Endodermal cell (in vitro differentiated cells): Measurements from ENCODE around the gene ELMO1. TPM values are rescaled to one million over a fixed set of nuclear protein-coding genes. Genes with fewer than 3 reads are reported as not detected.

Source experiments
- DNase-seq: peaks from one replicate; pipeline ENCODE4 v3.0.0-alpha.2; 2017
- H3K27ac ChIP-seq: 2 replicates; pipeline ENCODE4 v1.5.1; 2013; ENCODE audit warnings: mild to moderate bottlenecking, low read depth, low read length, moderate library complexity
- H3K27me3 ChIP-seq: 2 replicates; pipeline ENCODE4 v1.6.1; 2013; ENCODE audit warnings: mild to moderate bottlenecking, low read length, moderate library complexity; ENCODE audit not compliant: insufficient read depth, control insufficient read depth, poor library complexity, severe bottlenecking
- H3K36me3 ChIP-seq: 2 replicates; pipeline ENCODE4 v1.7.0; 2013; ENCODE audit warnings: mild to moderate bottlenecking, low read length, moderate library complexity; ENCODE audit not compliant: control insufficient read depth, insufficient read depth
- H3K4me1 ChIP-seq: one replicate; pipeline ENCODE4 v1.7.0; 2013; ENCODE audit warnings: low read length; ENCODE audit not compliant: control insufficient read depth, insufficient read depth
- H3K4me3 ChIP-seq: 2 replicates; pipeline ENCODE4 v1.5.1; 2013; ENCODE audit warnings: mild to moderate bottlenecking, low read length, moderate library complexity
- H3K9ac ChIP-seq: 2 replicates; pipeline ENCODE4 v1.6.1; 2013; ENCODE audit warnings: mild to moderate bottlenecking, low read length, moderate library complexity; ENCODE audit not compliant: poor library complexity, severe bottlenecking; ENCODE audit errors: extremely low read depth
- H3K9me3 ChIP-seq: 2 replicates; pipeline ENCODE4 v1.6.1; 2013; ENCODE audit warnings: mild to moderate bottlenecking, low read length, moderate library complexity; ENCODE audit not compliant: control insufficient read depth
- H3K27ac Mint-ChIP-seq: 2 replicates; pipeline ENCODE4 v1.8.0; 2020; ENCODE audit warnings: mixed read lengths
- H3K27me3 Mint-ChIP-seq: 2 replicates; pipeline ENCODE4 v1.8.0; 2021; ENCODE audit warnings: mild to moderate bottlenecking, mixed read lengths; ENCODE audit not compliant: insufficient read depth
- H3K36me3 Mint-ChIP-seq: 2 replicates; pipeline ENCODE4 v1.8.0; 2020; ENCODE audit warnings: low read depth, mixed read lengths
- H3K4me1 Mint-ChIP-seq: 2 replicates; pipeline ENCODE4 v1.8.0; 2020; ENCODE audit warnings: mixed read lengths
- H3K4me3 Mint-ChIP-seq: 2 replicates; pipeline ENCODE4 v1.8.0; 2020; ENCODE audit warnings: mild to moderate bottlenecking, moderate library complexity, mixed read lengths
- H3K9me3 Mint-ChIP-seq: 2 replicates; pipeline ENCODE4 v1.8.0; 2020; ENCODE audit warnings: mild to moderate bottlenecking, mixed read lengths
- WGBS, 2 experiments: methylation state at CpG; one replicate each; pipeline versions ENCODE4 v1.1.5 to v1.1.7; 2013; ENCODE audit warnings: missing lambda C conversion rate in 2 of 2, mixed read lengths in 1 of 2; ENCODE audit not compliant: insufficient coverage in 1 of 2, insufficient read length in 1 of 2; 5-methylcytosine and 5-hydroxymethylcytosine counted together
- total RNA-seq, 2 donors: library from RNA; stranded (reverse); fragmentation: NEBNext Ultra II Directional in 1 of 2; extraction: Animal tissue kit (Norgen Biotek cat#: 25700) in 1 of 2; gene quantifications; 2 replicates in 1 of 2; 3 replicates in 1 of 2; pipeline ENCODE4 v1.2.1, GENCODE V29; 2021
- TF ChIP-seq, protein P1 (sequence below): fragments of 200-600 bp; sonication (generic); conservative IDR thresholded peaks from 2 replicates; pipeline ENCODE4 v1.5.0; 2021; ENCODE audit warnings: antibody characterized with exemption, mild to moderate bottlenecking

ELMO1 gene
- total RNA-seq, 2 donors from 2014 or later, result 120 to 131 TPM

DNA sequence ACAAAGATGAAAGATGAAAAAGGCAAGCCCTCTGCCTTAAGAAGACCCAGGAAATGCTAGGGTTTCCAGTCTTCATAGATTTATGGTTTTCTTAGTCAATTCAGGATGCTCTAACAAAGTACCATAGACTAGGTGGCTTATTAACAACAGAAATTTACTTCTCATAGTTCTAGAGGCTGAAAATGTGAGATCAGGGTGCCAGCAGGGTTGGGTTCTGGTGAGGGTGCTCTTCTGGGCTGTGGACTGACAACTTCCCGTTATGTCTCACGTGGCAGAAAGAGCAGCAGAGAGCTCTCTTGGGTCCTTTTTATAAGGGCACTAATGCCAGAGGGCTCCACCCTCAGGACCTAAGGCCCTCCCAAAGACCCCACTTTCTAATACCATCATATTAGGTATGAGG lies 23.7 kb downstream of the ELMO1 start:
- Mint-ChIP-seq H3K27me3 (no peaks in the 10 kb centered on the region), H3K4me3 (no peak overlapping the region), H3K27ac (no peak overlapping the region), H3K4me1 (peaks cover 18% of the 10 kb centered on the region), H3K36me3 (peaks cover 31% of the 10 kb centered on the region), H3K9me3 (no peaks in the 10 kb centered on the region)
- H3K27ac ChIP-seq, result no peak overlapping the region
- no peak overlapping the region for H3K9ac ChIP-seq
- H3K9me3 ChIP-seq, result no peaks in the 10 kb centered on the region
- H3K4me3 ChIP-seq, result no peak overlapping the region
- no peak for DNase-seq
- 96% methylated on average over 2 of the region's 2 CpGs; no CpG with 5 or more reads in 1 of the 2 experiments for WGBS, 2 experiments
- TF ChIP-seq, protein P1, sequence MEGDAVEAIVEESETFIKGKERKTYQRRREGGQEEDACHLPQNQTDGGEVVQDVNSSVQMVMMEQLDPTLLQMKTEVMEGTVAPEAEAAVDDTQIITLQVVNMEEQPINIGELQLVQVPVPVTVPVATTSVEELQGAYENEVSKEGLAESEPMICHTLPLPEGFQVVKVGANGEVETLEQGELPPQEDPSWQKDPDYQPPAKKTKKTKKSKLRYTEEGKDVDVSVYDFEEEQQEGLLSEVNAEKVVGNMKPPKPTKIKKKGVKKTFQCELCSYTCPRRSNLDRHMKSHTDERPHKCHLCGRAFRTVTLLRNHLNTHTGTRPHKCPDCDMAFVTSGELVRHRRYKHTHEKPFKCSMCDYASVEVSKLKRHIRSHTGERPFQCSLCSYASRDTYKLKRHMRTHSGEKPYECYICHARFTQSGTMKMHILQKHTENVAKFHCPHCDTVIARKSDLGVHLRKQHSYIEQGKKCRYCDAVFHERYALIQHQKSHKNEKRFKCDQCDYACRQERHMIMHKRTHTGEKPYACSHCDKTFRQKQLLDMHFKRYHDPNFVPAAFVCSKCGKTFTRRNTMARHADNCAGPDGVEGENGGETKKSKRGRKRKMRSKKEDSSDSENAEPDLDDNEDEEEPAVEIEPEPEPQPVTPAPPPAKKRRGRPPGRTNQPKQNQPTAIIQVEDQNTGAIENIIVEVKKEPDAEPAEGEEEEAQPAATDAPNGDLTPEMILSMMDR, result no peak
- H3K36me3 ChIP-seq, result peaks cover 43% of the 10 kb centered on the region
- H3K27me3 ChIP-seq, result no peaks in the 10 kb centered on the region
- peaks cover 6% of the 10 kb centered on the region for H3K4me1 ChIP-seq

DNA sequence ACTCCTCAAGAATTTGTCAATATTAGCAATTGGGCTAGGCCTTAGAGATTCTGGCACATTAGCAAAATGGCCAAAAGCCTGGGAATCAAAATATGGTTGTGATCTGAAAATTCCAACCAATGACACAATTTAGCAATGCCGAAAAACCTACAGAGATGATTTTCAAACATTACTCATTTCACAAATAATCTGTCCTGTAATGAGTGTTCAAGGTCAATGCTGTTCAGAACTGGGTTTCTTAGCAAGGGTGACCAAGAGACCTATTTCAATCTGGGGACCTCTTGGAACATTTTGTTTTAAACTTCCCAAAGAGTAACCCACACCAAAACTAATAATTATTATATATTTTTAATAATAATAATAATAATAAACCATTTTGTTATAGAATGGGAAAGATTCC lies 24.1 kb downstream of the ELMO1 start:
- H3K36me3 ChIP-seq, result peaks cover 41% of the 10 kb centered on the region
- H3K4me3 ChIP-seq, result no peak overlapping the region
- no peak overlapping the region for H3K9ac ChIP-seq
- no peak overlapping the region for H3K27ac ChIP-seq
- TF ChIP-seq, protein P1, result no peak
- no peaks in the 10 kb centered on the region for H3K27me3 ChIP-seq
- H3K27me3 Mint-ChIP-seq, result no peaks in the 10 kb centered on the region
- no peaks in the 10 kb centered on the region for H3K9me3 Mint-ChIP-seq
- peaks cover 19% of the 10 kb centered on the region for H3K4me1 Mint-ChIP-seq
- no peaks in the 10 kb centered on the region for H3K9me3 ChIP-seq
- 84 to 100% methylated on average over 1 of the region's 1 CpG for WGBS, 2 experiments
- peaks cover 6% of the 10 kb centered on the region for H3K4me1 ChIP-seq
- H3K27ac Mint-ChIP-seq, result no peak overlapping the region
- peaks cover 30% of the 10 kb centered on the region for H3K36me3 Mint-ChIP-seq
- no peak overlapping the region for H3K4me3 Mint-ChIP-seq
- no peak for DNase-seq

DNA sequence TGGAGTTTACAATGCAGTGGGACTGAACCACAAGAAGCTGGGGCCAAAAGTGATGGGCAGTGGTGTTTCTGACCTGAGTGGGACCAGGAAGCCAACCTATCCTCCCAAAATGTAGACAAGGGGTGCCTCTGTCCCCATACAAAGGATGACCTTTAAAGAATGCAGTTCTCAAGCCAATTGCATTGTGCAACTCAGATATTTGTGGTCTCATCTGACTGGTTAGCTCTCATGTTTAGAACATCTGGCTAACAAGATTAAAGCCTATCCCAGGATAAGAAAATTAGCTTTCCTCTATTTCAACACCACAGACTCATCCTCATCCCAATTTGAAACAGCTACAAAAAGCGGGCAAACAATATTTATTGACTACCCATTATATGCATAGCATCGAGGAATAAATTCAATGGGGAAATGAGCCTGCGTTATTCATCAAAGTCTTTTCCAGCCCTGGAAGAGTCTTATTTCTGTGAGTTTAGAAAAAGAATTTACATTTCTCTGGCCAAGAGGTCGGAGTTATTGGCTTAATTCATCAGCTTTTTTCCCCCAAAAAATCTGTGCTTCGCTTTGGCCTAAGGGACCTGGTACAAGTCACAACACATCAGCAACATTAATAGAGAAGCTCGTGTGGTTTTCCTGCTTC lies 26.7 kb downstream of the ELMO1 start:
- WGBS, 2 experiments, result 90 to 95% methylated on average over 2 to 6 of the region's 6 CpGs
- no peaks in the 10 kb centered on the region for H3K27me3 Mint-ChIP-seq
- H3K27ac Mint-ChIP-seq, result no peak overlapping the region
- no peak overlapping the region for H3K9ac ChIP-seq
- no peak overlapping the region for H3K4me3 ChIP-seq
- no peak for DNase-seq
- no peaks in the 10 kb centered on the region for H3K9me3 ChIP-seq
- peaks cover 6% of the 10 kb centered on the region for H3K4me1 ChIP-seq
- H3K4me1 Mint-ChIP-seq, result peaks cover 29% of the 10 kb centered on the region
- peaks cover 32% of the 10 kb centered on the region for H3K36me3 Mint-ChIP-seq
- no peaks in the 10 kb centered on the region for H3K27me3 ChIP-seq
- TF ChIP-seq, protein P1, result no peak
- H3K4me3 Mint-ChIP-seq, result no peak overlapping the region
- no peaks in the 10 kb centered on the region for H3K9me3 Mint-ChIP-seq
- peaks cover 17% of the 10 kb centered on the region for H3K36me3 ChIP-seq
- no peak overlapping the region for H3K27ac ChIP-seq
